ENCODE results near the gene ACBD3. TPM values are rescaled to one million over a fixed set of nuclear protein-coding genes. Genes with fewer than 3 reads are reported as not detected.

Gene ACBD3
- total RNA-seq, 4 donors from 2014 or later: 37.0 to 64.7 (median 52.1) TPM

GRCh38 chr1:226166341-226166740, 20.2 kb downstream of the ACBD3 start:
- Histone ChIP-seq H3K4me1 (no peaks in the 10 kb centered on the region), H3K27ac (no peak overlapping the region), H3K4me3 (no peak overlapping the region), H3K27me3 (no peaks in the 10 kb centered on the region), H3K9me3 (no peaks in the 10 kb centered on the region), H3K36me3 (peaks cover 0 to 57% (median 22%) of the 10 kb centered on the region in 3 donors)
- TF ChIP-seq POLR2A (IDR thresholded peaks at IDR 0.05) (no peak), CTCF (IDR thresholded peaks at IDR 0.05) (no peak)
- WGBS, 2 donors: 78 to 79% methylated on average over 9 of the region's 9 CpGs
- DNase-seq: no peak
- intact Hi-C loops (cut with DNase I): no loop called here

GRCh38 chr1:226164154-226164553, 22.4 kb downstream of the ACBD3 start:
- H3K27ac ChIP-seq: no peak overlapping the region
- H3K4me1 ChIP-seq: no peaks in the 10 kb centered on the region
- H3K27me3 ChIP-seq: no peaks in the 10 kb centered on the region
- DNase-seq: no peak
- no peak for TF ChIP-seq POLR2A (IDR thresholded peaks at IDR 0.05)
- TF ChIP-seq CTCF (IDR thresholded peaks at IDR 0.05): no peak
- H3K4me3 ChIP-seq: no peak overlapping the region
- H3K9me3 ChIP-seq: no peaks in the 10 kb centered on the region
- peaks cover 0 to 74% (median 34%) of the 10 kb centered on the region in 3 donors for H3K36me3 ChIP-seq
- 75 to 82% methylated on average over 1 of the region's 1 CpG for WGBS, 2 donors
- intact Hi-C loops (cut with DNase I): no loop called here

GRCh38 chr1:226162898-226163297, 23.6 kb downstream of the ACBD3 start:
- WGBS, 2 donors: 84 to 91% methylated on average over 7 to 8 of the region's 8 CpGs
- DNase-seq: no peak
- no peak overlapping the region for H3K4me3 ChIP-seq

GRCh38 chr1:226158983-226159382, 27.6 kb downstream of the ACBD3 start:
- Histone ChIP-seq H3K4me3 (no peak overlapping the region), H3K27ac (no peak overlapping the region), H3K9me3 (no peaks in the 10 kb centered on the region), H3K27me3 (no peaks in the 10 kb centered on the region), H3K36me3 (peaks cover 6 to 98% (median 39%) of the 10 kb centered on the region in 3 donors), H3K4me1 (no peaks in the 10 kb centered on the region)
- TF ChIP-seq CTCF (IDR thresholded peaks at IDR 0.05) (no peak), POLR2A (IDR thresholded peaks at IDR 0.05) (no peak)
- DNase-seq: no peak
- WGBS, 2 donors: 92 to 93% methylated on average over 7 of the region's 7 CpGs
- intact Hi-C loops (cut with DNase I): no loop called here

More at GRCh38 chr1:226162898-226163297, 23.6 kb downstream of the ACBD3 start:
- H3K27ac ChIP-seq: no peak overlapping the region
- no peaks in the 10 kb centered on the region for H3K4me1 ChIP-seq
- TF ChIP-seq CTCF (IDR thresholded peaks at IDR 0.05) (no peak), POLR2A (IDR thresholded peaks at IDR 0.05) (no peak)
- intact Hi-C loops (cut with DNase I): no loop called here
- no peaks in the 10 kb centered on the region for H3K27me3 ChIP-seq
- peaks cover 6 to 87% (median 42%) of the 10 kb centered on the region in 3 donors for H3K36me3 ChIP-seq
- no peaks in the 10 kb centered on the region for H3K9me3 ChIP-seq

- no peak for DNase-seq
- no peaks in the 10 kb centered on the region for H3K9me3 ChIP-seq
- TF ChIP-seq POLR2A (IDR thresholded peaks at IDR 0.05): no peak
- no peak for TF ChIP-seq CTCF (IDR thresholded peaks at IDR 0.05)
- no peaks in the 10 kb centered on the region for H3K27me3 ChIP-seq
- no peak overlapping the region for H3K27ac ChIP-seq
- no peaks in the 10 kb centered on the region for H3K4me1 ChIP-seq
- H3K36me3 ChIP-seq: peaks cover 6 to 98% (median 40%) of the 10 kb centered on the region in 3 donors
- 90 to 94% methylated on average over 1 of the region's 1 CpG for WGBS, 2 donors
- intact Hi-C loops (cut with DNase I): no loop called here
- no peak overlapping the region for H3K4me3 ChIP-seq
These were observed 28.1 kb downstream of the ACBD3 start for GRCh38 chr1:226158457-226158856.

Measured in esophagus squamous epithelium (tissue), 5 donors.